Stimulated activated naive CD8-positive, alpha-beta T cell treated with anti-CD3 and anti-CD28 coated beads, Interleukin-15, Interleukin-2, amounts not matched to agents 100 U/mL and 50 U/mL, for 24 hours (primary cell): Measurements from ENCODE around the gene F2R.
"Not testable (repeated sequence)": the region's sequence is repeated elsewhere in the genome, so short reads cannot be mapped to it uniquely, and the experiment has no call there.

Source experiments
- ATAC-seq: fragments of 150-1000 bp; cut with Tn5 transposase; one replicate; pipeline ENCODE4 v1.10.0; 2021
- DNase-seq: peaks from one replicate; pipeline ENCODE4 v3.0.0; 2021

F2R gene

GRCh38 chr5:76761118-76761517 is 45.2 kb downstream of the F2R start:
- DNase-seq, result not testable (repeated sequence)

DNA sequence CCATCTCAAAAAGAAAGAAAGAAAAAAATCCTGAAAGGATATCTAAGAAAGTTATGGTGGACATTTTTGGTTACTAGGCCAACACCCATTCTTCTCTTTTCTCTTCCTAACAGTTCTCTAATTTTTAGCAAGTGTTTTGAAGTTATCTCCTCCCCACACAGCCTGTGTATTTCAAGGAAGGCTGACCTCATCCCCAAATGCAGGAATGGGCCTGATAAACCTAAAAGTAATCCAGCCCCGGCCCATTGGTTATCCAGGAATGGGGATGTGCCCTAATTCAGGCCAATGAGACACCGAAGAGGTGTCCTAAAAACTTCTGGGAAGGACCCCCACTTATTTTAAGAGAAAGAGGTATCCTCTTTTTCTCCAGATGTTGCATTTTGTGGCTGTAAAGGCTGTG is 46.6 kb downstream of the F2R start:
- ATAC-seq (no peak), DNase-seq (no peak)

More at GRCh38 chr5:76761118-76761517, 45.2 kb downstream of the F2R start:
- not testable (repeated sequence) for ATAC-seq

GRCh38 chr5:76763136-76763535 is 47.2 kb downstream of the F2R start:
- DNase-seq (no peak), ATAC-seq (no peak)

- ATAC-seq, result no peak
- DNase-seq, result no peak
Observed at GRCh38 chr5:76764374-76764773, 48.4 kb downstream of the F2R start.

- ATAC-seq (no peak), DNase-seq (no peak)
Observed at GRCh38 chr5:76765249-76765648, 49.3 kb downstream of the F2R start.

DNA sequence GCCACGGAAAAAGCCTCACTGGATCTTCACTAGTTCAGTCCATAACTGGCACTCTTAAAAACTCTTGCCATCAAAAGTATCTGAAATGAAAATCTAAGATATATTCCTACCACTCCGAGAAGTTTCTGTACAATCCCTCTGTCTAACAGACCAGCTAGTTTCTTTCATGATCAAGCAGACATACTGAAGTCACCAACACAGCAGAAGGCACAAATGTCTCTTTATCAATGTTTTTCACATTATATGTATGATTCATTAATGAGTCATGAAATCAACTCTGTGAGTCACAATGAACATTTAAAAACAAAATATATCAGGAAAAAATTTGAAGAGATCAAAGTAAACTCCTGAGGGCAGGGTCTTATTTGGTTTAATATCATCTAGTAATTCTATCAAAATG is 50.8 kb downstream of the F2R start:
- ATAC-seq, result no peak

DNA sequence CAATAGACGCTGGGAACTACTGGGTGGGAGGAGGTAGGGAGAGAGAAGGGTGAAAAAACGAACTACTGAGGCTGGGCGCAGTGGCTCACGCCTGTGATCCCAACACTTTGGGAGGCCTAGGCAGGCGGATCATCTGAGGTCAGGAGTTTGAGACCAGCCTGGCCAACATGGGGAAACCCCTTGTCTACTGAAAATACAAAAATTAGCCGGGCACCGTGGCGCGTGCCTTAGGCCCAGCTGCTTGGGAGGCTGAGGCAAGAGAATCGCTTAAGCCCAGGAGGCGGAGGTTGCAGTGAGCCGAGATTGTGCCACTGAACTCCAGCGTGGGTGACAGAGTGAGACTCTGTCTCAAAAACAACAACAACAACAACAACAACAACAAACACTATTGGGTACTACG is 55.1 kb downstream of the F2R start:
- ATAC-seq, DNase-seq: not testable (repeated sequence)

More for the DNA sequence above, 50.8 kb downstream of the F2R start:
- DNase-seq, result no peak

DNA sequence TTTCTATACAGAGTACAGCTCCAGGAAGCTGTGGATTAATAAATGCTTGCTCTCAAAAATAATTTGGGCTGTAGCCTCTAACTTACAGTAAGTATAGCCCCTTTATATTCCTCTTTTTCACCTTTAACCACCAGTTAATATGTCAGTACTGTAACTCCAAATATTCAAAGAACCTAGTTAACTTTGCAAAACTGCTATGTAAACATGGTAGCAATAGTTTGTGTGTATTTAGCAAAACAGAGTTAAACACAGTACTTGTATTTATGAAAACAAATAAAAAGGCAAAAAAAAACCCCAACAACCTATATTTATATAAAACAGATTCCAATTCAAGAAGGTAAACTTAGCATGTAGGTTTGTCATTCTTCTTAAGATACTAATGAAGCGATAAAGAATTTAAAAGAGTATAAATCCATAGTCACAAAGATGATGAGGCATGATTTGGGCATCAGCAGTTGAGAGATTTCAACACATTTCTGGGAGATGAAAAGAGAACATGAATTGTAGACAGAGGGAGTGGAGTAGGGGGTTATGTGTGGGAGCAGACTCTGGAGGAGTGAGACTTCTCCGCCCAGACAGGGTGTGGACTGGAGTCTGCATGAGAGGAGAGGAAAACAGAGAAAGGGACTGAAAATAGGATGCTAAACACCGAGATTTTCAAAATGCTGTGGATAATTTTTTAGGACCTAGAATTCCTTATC is 55.9 kb downstream of the F2R start:
- ATAC-seq (no peak), DNase-seq (no peak)

GRCh38 chr5:76775921-76776320 is 60.0 kb downstream of the F2R start:
- ATAC-seq, result no peak

DNA sequence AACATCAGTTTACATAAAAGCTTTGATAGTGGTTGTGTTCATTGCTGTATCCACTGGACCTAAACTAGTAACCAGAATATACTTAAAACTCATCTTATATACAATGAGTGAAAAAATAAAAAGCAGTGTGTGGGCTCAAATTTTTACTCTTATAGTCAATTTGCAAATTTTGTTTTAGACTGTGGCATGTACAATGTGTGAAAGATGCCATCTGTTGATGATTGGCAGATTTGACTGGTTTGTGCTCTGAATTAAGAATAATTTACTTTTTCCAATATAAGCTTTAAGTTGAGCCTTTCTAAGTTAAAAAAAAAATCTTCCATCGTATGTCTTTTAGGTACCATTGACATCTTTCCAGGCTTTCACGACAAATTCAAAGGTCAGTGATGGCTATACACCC is 60.5 kb downstream of the F2R start:
- ATAC-seq (no peak), DNase-seq (no peak)

More at GRCh38 chr5:76775921-76776320, 60.0 kb downstream of the F2R start:
- no peak for DNase-seq

GRCh38 chr5:76780616-76781015 is 64.7 kb downstream of the F2R start:
- not testable (repeated sequence) for DNase-seq, ATAC-seq

DNA sequence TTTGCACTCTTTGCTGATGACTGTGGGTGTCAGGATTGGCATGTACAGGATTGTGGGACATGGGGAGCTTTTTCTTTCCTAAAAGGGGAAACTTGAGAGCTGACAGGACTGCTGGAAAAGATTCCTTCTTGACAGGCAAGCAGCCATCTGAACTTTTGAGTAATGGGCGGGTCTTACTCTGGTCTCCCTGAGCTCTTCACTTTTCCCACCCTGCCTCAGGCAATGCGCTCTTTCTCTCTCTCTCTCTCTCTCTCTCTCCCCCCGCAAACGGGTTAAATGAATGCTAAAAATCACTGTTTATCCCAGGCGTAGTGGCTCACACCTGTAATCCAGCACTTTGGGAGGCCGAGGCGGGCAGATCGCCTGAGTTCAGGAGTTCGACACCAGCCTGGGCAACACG is 65.8 kb downstream of the F2R start:
- no peak for ATAC-seq
- no peak for DNase-seq

- ATAC-seq, result no peak
- DNase-seq, result no peak
Observed at GRCh38 chr5:76782444-76782843, 66.5 kb downstream of the F2R start.
